Measurements from ENCODE around the gene RYK.
"Not testable (repeated sequence)": the region's sequence is repeated elsewhere in the genome, so short reads cannot be mapped to it uniquely, and the experiment has no call there.

The RYK gene

GRCh38 chr3:134239538-134239937 lies 11.1 kb downstream of the RYK start:
- Mint-ChIP-seq H3K27ac (peak overlapping the region; percentile 91), H3K4me3 (peak overlapping the region; percentile 80), H3K36me3 (no peaks in the 10 kb centered on the region), H3K9me3 (ENCODE audit: low read depth) (no peaks in the 10 kb centered on the region), H3K4me1 (ENCODE audit: low read depth) (peaks cover 88% of the 10 kb centered on the region), H3K27me3 (no peaks in the 10 kb centered on the region)

GRCh38 chr3:134237454-134238145 lies 13.1 kb downstream of the RYK start:
- no peaks in the 10 kb centered on the region for H3K36me3 Mint-ChIP-seq
- H3K4me1 Mint-ChIP-seq (ENCODE audit: low read depth), result peaks cover 84% of the 10 kb centered on the region
- H3K27me3 Mint-ChIP-seq, result no peaks in the 10 kb centered on the region
- no peaks in the 10 kb centered on the region for H3K9me3 Mint-ChIP-seq (ENCODE audit: low read depth)
- peak overlapping the region; percentile 88 for H3K27ac Mint-ChIP-seq
- H3K4me3 Mint-ChIP-seq, result peak overlapping the region; percentile 30

- H3K4me1 Mint-ChIP-seq (ENCODE audit: low read depth), result peaks cover 88% of the 10 kb centered on the region
- H3K36me3 Mint-ChIP-seq, result no peaks in the 10 kb centered on the region
- H3K9me3 Mint-ChIP-seq (ENCODE audit: low read depth), result no peaks in the 10 kb centered on the region
- peak overlapping the region; percentile 77 for H3K27ac Mint-ChIP-seq
- no peaks in the 10 kb centered on the region for H3K27me3 Mint-ChIP-seq
- peak overlapping the region; percentile 53 for H3K4me3 Mint-ChIP-seq
Observed at GRCh38 chr3:134236505-134237170, 14.0 kb downstream of the RYK start.

GRCh38 chr3:134235577-134236076 lies 15.0 kb downstream of the RYK start:
- H3K27ac Mint-ChIP-seq, result peak overlapping the region; percentile 64
- no peaks in the 10 kb centered on the region for H3K9me3 Mint-ChIP-seq (ENCODE audit: low read depth)
- H3K4me1 Mint-ChIP-seq (ENCODE audit: low read depth), result peaks cover 89% of the 10 kb centered on the region
- H3K27me3 Mint-ChIP-seq, result no peaks in the 10 kb centered on the region
- H3K4me3 Mint-ChIP-seq, result no peak overlapping the region
- H3K36me3 Mint-ChIP-seq, result no peaks in the 10 kb centered on the region

- H3K27ac Mint-ChIP-seq, result no peak overlapping the region
- no peaks in the 10 kb centered on the region for H3K36me3 Mint-ChIP-seq
- H3K9me3 Mint-ChIP-seq (ENCODE audit: low read depth), result no peaks in the 10 kb centered on the region
- H3K4me3 Mint-ChIP-seq, result no peak overlapping the region
- no peaks in the 10 kb centered on the region for H3K27me3 Mint-ChIP-seq
- peaks cover 88% of the 10 kb centered on the region for H3K4me1 Mint-ChIP-seq (ENCODE audit: low read depth)
Observed at GRCh38 chr3:134232951-134233350, 17.7 kb downstream of the RYK start.

GRCh38 chr3:134232151-134232550 lies 18.5 kb downstream of the RYK start:
- Mint-ChIP-seq H3K27ac (peak overlapping the region; percentile 24), H3K4me1 (ENCODE audit: low read depth) (peaks cover 84% of the 10 kb centered on the region)

GRCh38 chr3:134231131-134231530 lies 19.5 kb downstream of the RYK start:
- Mint-ChIP-seq H3K4me1 (ENCODE audit: low read depth) (peaks cover 84% of the 10 kb centered on the region), H3K27ac (peak overlapping the region; percentile 24), H3K9me3 (ENCODE audit: low read depth) (no peaks in the 10 kb centered on the region), H3K27me3 (no peaks in the 10 kb centered on the region), H3K4me3 (peak overlapping the region; percentile 44), H3K36me3 (no peaks in the 10 kb centered on the region)

More at GRCh38 chr3:134232151-134232550, 18.5 kb downstream of the RYK start:
- no peaks in the 10 kb centered on the region for H3K9me3 Mint-ChIP-seq (ENCODE audit: low read depth)
- no peaks in the 10 kb centered on the region for H3K27me3 Mint-ChIP-seq
- H3K36me3 Mint-ChIP-seq, result no peaks in the 10 kb centered on the region
- peak overlapping the region; percentile 44 for H3K4me3 Mint-ChIP-seq

GRCh38 chr3:134229038-134229437 lies 21.6 kb downstream of the RYK start:
- H3K27ac Mint-ChIP-seq, result no peak overlapping the region
- no peaks in the 10 kb centered on the region for H3K36me3 Mint-ChIP-seq
- peaks cover 78% of the 10 kb centered on the region for H3K4me1 Mint-ChIP-seq (ENCODE audit: low read depth)

GRCh38 chr3:134228479-134228878 lies 22.2 kb downstream of the RYK start:
- Mint-ChIP-seq H3K27ac (peak overlapping the region; percentile 42), H3K36me3 (no peaks in the 10 kb centered on the region), H3K27me3 (no peaks in the 10 kb centered on the region), H3K4me1 (ENCODE audit: low read depth) (peaks cover 79% of the 10 kb centered on the region), H3K9me3 (ENCODE audit: low read depth) (no peaks in the 10 kb centered on the region), H3K4me3 (no peak overlapping the region)

More at GRCh38 chr3:134229038-134229437, 21.6 kb downstream of the RYK start:
- H3K27me3 Mint-ChIP-seq, result no peaks in the 10 kb centered on the region
- H3K9me3 Mint-ChIP-seq (ENCODE audit: low read depth), result no peaks in the 10 kb centered on the region
- H3K4me3 Mint-ChIP-seq, result no peak overlapping the region

- Mint-ChIP-seq H3K36me3 (no peaks in the 10 kb centered on the region), H3K4me3 (no peak overlapping the region), H3K27me3 (no peaks in the 10 kb centered on the region), H3K9me3 (ENCODE audit: low read depth) (no peaks in the 10 kb centered on the region), H3K4me1 (ENCODE audit: low read depth) (peaks cover 80% of the 10 kb centered on the region), H3K27ac (peak overlapping the region; percentile 42)
Observed at GRCh38 chr3:134228035-134228434, 22.6 kb downstream of the RYK start.

GRCh38 chr3:134224796-134225156 lies 25.9 kb downstream of the RYK start:
- H3K27ac Mint-ChIP-seq; H3K9me3 Mint-ChIP-seq (ENCODE audit: low read depth); H3K27me3 Mint-ChIP-seq; H3K36me3 Mint-ChIP-seq; H3K4me3 Mint-ChIP-seq: not testable (repeated sequence)
- peaks cover 55% of the 10 kb centered on the region for H3K4me1 Mint-ChIP-seq (ENCODE audit: low read depth)

- peaks cover 42% of the 10 kb centered on the region for H3K4me1 Mint-ChIP-seq (ENCODE audit: low read depth)
- no peak overlapping the region for H3K27ac Mint-ChIP-seq
- no peaks in the 10 kb centered on the region for H3K9me3 Mint-ChIP-seq (ENCODE audit: low read depth)
- H3K4me3 Mint-ChIP-seq, result no peak overlapping the region
- no peaks in the 10 kb centered on the region for H3K36me3 Mint-ChIP-seq
- no peaks in the 10 kb centered on the region for H3K27me3 Mint-ChIP-seq
Observed at GRCh38 chr3:134222835-134223234, 27.8 kb downstream of the RYK start.

GRCh38 chr3:134216851-134217250 lies 33.8 kb downstream of the RYK start:
- Mint-ChIP-seq H3K36me3 (peaks cover 2% of the 10 kb centered on the region), H3K4me1 (ENCODE audit: low read depth) (peaks cover 20% of the 10 kb centered on the region), H3K4me3 (no peak overlapping the region), H3K9me3 (ENCODE audit: low read depth) (no peaks in the 10 kb centered on the region), H3K27ac (no peak overlapping the region), H3K27me3 (no peaks in the 10 kb centered on the region)

GRCh38 chr3:134216191-134216764 lies 34.4 kb downstream of the RYK start:
- no peak overlapping the region for H3K27ac Mint-ChIP-seq
- H3K9me3 Mint-ChIP-seq (ENCODE audit: low read depth), result no peaks in the 10 kb centered on the region
- H3K4me3 Mint-ChIP-seq, result no peak overlapping the region
- no peaks in the 10 kb centered on the region for H3K27me3 Mint-ChIP-seq
- peaks cover 4% of the 10 kb centered on the region for H3K36me3 Mint-ChIP-seq
- peaks cover 22% of the 10 kb centered on the region for H3K4me1 Mint-ChIP-seq (ENCODE audit: low read depth)

- H3K27me3 Mint-ChIP-seq, result no peaks in the 10 kb centered on the region
- H3K9me3 Mint-ChIP-seq (ENCODE audit: low read depth), result no peaks in the 10 kb centered on the region
- peak overlapping the region; percentile 0 for H3K27ac Mint-ChIP-seq
- H3K4me3 Mint-ChIP-seq, result no peak overlapping the region
- peaks cover 22% of the 10 kb centered on the region for H3K4me1 Mint-ChIP-seq (ENCODE audit: low read depth)
- H3K36me3 Mint-ChIP-seq, result peaks cover 9% of the 10 kb centered on the region
Observed at GRCh38 chr3:134214239-134214638, 36.4 kb downstream of the RYK start.
